WTC11 (cell line): ENCODE measurements around the gene PTPRH. TPM values are rescaled to one million over a fixed set of nuclear protein-coding genes. Genes with fewer than 3 reads are reported as not detected.
"Not testable (repeated sequence)": the region's sequence is repeated elsewhere in the genome, so short reads cannot be mapped to it uniquely, and the experiment has no call there.

Experiments used
- ATAC-seq: fragments of 200-7000 bp; cut with Tn5 transposase; 2 replicates; pipeline ENCODE4 v1.10.0; 2021; ENCODE audit warnings: mild to moderate bottlenecking, moderate library complexity
- CTCF ChIA-PET: fragments of 300-600 bp; sonication (Branson Sonifier 250); formaldehyde crosslinking; loops from one replicate; lab custom pipeline; 2021; ENCODE audit warnings: antibody characterized with exemption; lab: Charles Lee
- POLR2A ChIA-PET: fragments of 350-600 bp; sonication (Branson Sonifier 250); formaldehyde crosslinking; loops from one replicate; lab custom pipeline; 2021; ENCODE audit warnings: antibody characterized with exemption; lab: Charles Lee
- DNase-seq: peaks from one replicate; pipeline ENCODE4 v3.0.0; 2021; ENCODE audit warnings: low spot score
- H3K27ac Mint-ChIP-seq: 2 replicates; pipeline ENCODE4 v1.8.0; 2021; ENCODE audit warnings: mixed read lengths
- H3K27me3 Mint-ChIP-seq: 2 replicates; pipeline ENCODE4 v1.8.0; 2021; ENCODE audit warnings: low read depth, mild to moderate bottlenecking, moderate library complexity, mixed read lengths
- H3K36me3 Mint-ChIP-seq: 2 replicates; pipeline ENCODE4 v1.8.0; 2021; ENCODE audit warnings: mixed read lengths
- H3K4me1 Mint-ChIP-seq: 2 replicates; pipeline ENCODE4 v1.8.0; 2022; ENCODE audit warnings: mixed read lengths
- H3K4me3 Mint-ChIP-seq: 2 replicates; pipeline ENCODE4 v1.8.0; 2021; ENCODE audit warnings: mild to moderate bottlenecking, moderate library complexity, mixed read lengths
- H3K9me3 Mint-ChIP-seq: 2 replicates; pipeline ENCODE4 v1.8.0; 2021; ENCODE audit warnings: mixed read lengths
- FOXK1 ChIP-seq: sonication (generic); formaldehyde crosslinking; IDR thresholded peaks from 2 replicates; pipeline ENCODE4 v1.8.0; 2022; ENCODE audit warnings: mild to moderate bottlenecking, moderate library complexity, missing genetic modification reagents
- JAZF1 ChIP-seq: fragments of 250-450 bp; sonication (Bioruptor Pico); IDR thresholded peaks from 2 replicates; pipeline ENCODE4 v1.9.0; 2021; ENCODE audit warnings: moderate library complexity, mild to moderate bottlenecking, inconsistent platforms
- MYBL2 ChIP-seq: sonication (generic); formaldehyde crosslinking; IDR thresholded peaks from 2 replicates; pipeline ENCODE4 v1.8.1; 2023; ENCODE audit warnings: mild to moderate bottlenecking, moderate library complexity, missing genetic modification reagents
- NR2C2 ChIP-seq: sonication (generic); formaldehyde crosslinking; IDR thresholded peaks from 2 replicates; pipeline ENCODE4 v1.8.0; 2022; ENCODE audit warnings: mild to moderate bottlenecking, missing genetic modification reagents
- OVOL2 ChIP-seq: fragments of 250-450 bp; sonication (Bioruptor Pico); IDR thresholded peaks from 2 replicates; pipeline ENCODE4 v1.9.0; 2021; ENCODE audit warnings: mild to moderate bottlenecking, borderline replicate concordance
- ZNF232 ChIP-seq: sonication (generic); formaldehyde crosslinking; IDR thresholded peaks from 2 replicates; pipeline ENCODE4 v1.8.0; 2022; ENCODE audit warnings: mild to moderate bottlenecking, missing genetic modification reagents
- ZNF263 ChIP-seq: sonication (generic); formaldehyde crosslinking; IDR thresholded peaks from 2 replicates; pipeline ENCODE4 v1.8.1; 2022; ENCODE audit warnings: low read depth, mild to moderate bottlenecking, moderate library complexity, missing genetic modification reagents
- total RNA-seq: library from RNA; stranded (reverse); gene quantifications from 3 replicates; pipeline ENCODE4 v1.2.3, GENCODE V29; 2021
- TF ChIP-seq, protein P1 (sequence below): sonication (generic); formaldehyde crosslinking; IDR thresholded peaks from 2 replicates; pipeline ENCODE4 v1.8.0; 2023; ENCODE audit warnings: missing genetic modification reagents, mild to moderate bottlenecking, borderline replicate concordance
- TF ChIP-seq, protein P2 (sequence below): sonication (generic); formaldehyde crosslinking; IDR thresholded peaks from 2 replicates; pipeline ENCODE4 v1.8.0; 2022; ENCODE audit warnings: mild to moderate bottlenecking, missing genetic modification reagents
- TF ChIP-seq, protein P3 (sequence below): sonication (generic); formaldehyde crosslinking; IDR thresholded peaks from 2 replicates; pipeline ENCODE4 v1.8.1; 2023; ENCODE audit warnings: mild to moderate bottlenecking, missing genetic modification reagents, moderate library complexity
- TF ChIP-seq, protein P4 (sequence below): sonication (generic); formaldehyde crosslinking; conservative IDR thresholded peaks from 2 replicates; pipeline ENCODE4 v1.8.1; 2022; ENCODE audit warnings: mild to moderate bottlenecking, missing genetic modification reagents
- TF ChIP-seq, protein P5 (sequence below): sonication (generic); formaldehyde crosslinking; IDR thresholded peaks from 2 replicates; pipeline ENCODE4 v1.8.0; 2022; ENCODE audit warnings: mild to moderate bottlenecking, missing genetic modification reagents

PTPRH gene
- total RNA-seq, 1 experiment from 2014 or later = 0.63 TPM

DNA sequence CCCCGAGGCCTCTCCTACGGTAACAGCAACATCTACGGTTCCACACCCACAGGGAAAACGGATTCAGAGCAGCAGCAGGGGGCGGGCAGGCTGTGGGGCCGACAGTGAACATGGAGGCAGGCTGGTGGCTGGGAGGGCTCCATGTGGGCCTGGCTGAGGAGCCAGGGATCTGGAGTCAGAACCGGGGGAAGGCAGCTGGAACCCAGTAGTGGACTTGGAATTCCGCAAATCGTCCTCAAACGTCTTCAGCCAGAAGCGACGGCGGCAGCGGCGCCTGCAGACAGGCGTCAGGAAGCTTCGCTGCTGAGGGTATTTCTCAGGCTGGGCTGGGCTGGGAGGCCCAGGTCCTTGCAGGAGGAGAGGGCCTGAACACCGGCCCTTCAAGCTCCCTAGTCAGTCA, 17.5 kb upstream of the PTPRH start (continued):
- TF ChIP-seq, protein P1, sequence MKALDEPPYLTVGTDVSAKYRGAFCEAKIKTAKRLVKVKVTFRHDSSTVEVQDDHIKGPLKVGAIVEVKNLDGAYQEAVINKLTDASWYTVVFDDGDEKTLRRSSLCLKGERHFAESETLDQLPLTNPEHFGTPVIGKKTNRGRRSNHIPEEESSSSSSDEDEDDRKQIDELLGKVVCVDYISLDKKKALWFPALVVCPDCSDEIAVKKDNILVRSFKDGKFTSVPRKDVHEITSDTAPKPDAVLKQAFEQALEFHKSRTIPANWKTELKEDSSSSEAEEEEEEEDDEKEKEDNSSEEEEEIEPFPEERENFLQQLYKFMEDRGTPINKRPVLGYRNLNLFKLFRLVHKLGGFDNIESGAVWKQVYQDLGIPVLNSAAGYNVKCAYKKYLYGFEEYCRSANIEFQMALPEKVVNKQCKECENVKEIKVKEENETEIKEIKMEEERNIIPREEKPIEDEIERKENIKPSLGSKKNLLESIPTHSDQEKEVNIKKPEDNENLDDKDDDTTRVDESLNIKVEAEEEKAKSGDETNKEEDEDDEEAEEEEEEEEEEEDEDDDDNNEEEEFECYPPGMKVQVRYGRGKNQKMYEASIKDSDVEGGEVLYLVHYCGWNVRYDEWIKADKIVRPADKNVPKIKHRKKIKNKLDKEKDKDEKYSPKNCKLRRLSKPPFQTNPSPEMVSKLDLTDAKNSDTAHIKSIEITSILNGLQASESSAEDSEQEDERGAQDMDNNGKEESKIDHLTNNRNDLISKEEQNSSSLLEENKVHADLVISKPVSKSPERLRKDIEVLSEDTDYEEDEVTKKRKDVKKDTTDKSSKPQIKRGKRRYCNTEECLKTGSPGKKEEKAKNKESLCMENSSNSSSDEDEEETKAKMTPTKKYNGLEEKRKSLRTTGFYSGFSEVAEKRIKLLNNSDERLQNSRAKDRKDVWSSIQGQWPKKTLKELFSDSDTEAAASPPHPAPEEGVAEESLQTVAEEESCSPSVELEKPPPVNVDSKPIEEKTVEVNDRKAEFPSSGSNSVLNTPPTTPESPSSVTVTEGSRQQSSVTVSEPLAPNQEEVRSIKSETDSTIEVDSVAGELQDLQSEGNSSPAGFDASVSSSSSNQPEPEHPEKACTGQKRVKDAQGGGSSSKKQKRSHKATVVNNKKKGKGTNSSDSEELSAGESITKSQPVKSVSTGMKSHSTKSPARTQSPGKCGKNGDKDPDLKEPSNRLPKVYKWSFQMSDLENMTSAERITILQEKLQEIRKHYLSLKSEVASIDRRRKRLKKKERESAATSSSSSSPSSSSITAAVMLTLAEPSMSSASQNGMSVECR (CRISPR knock-in tag) = no peak

DNA sequence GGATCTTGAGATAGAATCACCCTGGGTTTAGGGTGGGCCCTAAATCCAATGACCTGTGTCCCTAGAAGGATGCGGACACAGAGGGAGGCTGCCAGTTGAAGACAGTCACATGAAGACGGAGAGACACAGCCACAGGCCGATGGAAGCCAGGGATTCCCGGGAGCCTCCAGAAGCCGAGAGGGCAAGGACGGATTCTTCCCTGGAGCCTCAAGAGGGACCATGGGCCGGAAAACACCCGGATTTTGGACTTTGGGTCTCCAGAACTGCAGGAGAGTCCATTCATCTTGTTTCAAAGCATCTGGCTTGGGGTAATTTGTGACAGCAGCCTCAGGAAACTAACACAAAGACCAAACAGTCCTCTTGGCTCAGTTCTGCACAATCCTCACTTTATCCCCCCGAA, 17.0 kb upstream of the PTPRH start:
- DNase-seq (no peak), ATAC-seq (no peak)
- ChIA-PET POLR2A (no interaction called here), CTCF (no interaction called here)
- peaks cover 4% of the 10 kb centered on the region; the same call in 1 of the 2 replicates for H3K36me3 Mint-ChIP-seq
- no peaks in the 10 kb centered on the region for H3K9me3 Mint-ChIP-seq
- H3K27me3 Mint-ChIP-seq = no peaks in the 10 kb centered on the region
- peaks cover 4% of the 10 kb centered on the region; the same call in 1 of the 2 replicates for H3K4me1 Mint-ChIP-seq
- H3K27ac Mint-ChIP-seq = no peak overlapping the region
- H3K4me3 Mint-ChIP-seq = no peak overlapping the region
- TF ChIP-seq NR2C2 (CRISPR knock-in tag) = no peak
- TF ChIP-seq MYBL2 (CRISPR knock-in tag) = no peak
- TF ChIP-seq, protein P2, sequence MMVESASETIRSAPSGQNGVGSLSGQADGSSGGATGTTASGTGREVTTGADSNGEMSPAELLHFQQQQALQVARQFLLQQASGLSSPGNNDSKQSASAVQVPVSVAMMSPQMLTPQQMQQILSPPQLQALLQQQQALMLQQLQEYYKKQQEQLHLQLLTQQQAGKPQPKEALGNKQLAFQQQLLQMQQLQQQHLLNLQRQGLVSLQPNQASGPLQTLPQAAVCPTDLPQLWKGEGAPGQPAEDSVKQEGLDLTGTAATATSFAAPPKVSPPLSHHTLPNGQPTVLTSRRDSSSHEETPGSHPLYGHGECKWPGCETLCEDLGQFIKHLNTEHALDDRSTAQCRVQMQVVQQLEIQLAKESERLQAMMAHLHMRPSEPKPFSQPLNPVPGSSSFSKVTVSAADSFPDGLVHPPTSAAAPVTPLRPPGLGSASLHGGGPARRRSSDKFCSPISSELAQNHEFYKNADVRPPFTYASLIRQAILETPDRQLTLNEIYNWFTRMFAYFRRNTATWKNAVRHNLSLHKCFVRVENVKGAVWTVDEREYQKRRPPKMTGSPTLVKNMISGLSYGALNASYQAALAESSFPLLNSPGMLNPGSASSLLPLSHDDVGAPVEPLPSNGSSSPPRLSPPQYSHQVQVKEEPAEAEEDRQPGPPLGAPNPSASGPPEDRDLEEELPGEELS (CRISPR knock-in tag) = no peak
- TF ChIP-seq, protein P3, sequence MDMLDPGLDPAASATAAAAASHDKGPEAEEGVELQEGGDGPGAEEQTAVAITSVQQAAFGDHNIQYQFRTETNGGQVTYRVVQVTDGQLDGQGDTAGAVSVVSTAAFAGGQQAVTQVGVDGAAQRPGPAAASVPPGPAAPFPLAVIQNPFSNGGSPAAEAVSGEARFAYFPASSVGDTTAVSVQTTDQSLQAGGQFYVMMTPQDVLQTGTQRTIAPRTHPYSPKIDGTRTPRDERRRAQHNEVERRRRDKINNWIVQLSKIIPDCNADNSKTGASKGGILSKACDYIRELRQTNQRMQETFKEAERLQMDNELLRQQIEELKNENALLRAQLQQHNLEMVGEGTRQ (CRISPR knock-in tag) = no peak
- TF ChIP-seq OVOL2 (CRISPR knock-in tag) = no peak
- TF ChIP-seq ZNF232 (CRISPR knock-in tag) = no peak
- TF ChIP-seq JAZF1 (CRISPR knock-in tag) = no peak
- TF ChIP-seq FOXK1 = no peak
- no peak for TF ChIP-seq ZNF263

DNA sequence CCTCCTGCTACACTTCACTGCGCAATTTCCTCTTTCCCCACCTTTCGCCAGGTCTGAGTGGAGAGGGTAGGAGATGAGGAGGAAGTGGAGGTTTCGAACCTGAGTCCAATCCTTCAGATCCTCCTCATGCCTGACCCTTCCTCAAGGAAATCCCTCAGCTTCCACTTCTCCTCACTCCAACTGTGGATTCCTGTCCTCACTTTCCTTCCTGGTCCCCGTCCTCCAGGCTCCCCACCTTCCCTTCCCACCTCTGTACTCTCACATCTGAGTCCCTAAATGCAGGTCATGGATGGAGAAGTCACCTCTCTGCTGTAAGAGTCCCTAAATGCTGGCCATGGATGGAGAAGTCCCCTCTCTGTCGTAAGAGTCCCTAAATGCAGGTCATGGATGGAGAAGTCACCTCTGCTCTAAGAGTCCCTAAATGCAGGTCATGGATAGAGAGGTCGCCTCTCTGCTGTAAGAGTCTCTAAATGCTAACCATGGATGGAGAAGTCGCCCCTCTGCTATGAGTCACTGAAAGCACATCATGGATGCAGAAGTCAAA, 16.2 kb upstream of the PTPRH start:
- H3K27ac Mint-ChIP-seq = peak overlapping the region; percentile 72
- peaks cover 4% of the 10 kb centered on the region for H3K9me3 Mint-ChIP-seq
- no peak overlapping the region for H3K4me3 Mint-ChIP-seq
- H3K4me1 Mint-ChIP-seq = peaks cover 4% of the 10 kb centered on the region; the same call in 1 of the 2 replicates
- no peaks in the 10 kb centered on the region; the same call in 1 of the 2 replicates for H3K27me3 Mint-ChIP-seq
- CTCF ChIA-PET = no interaction called here
- TF ChIP-seq, protein P4, sequence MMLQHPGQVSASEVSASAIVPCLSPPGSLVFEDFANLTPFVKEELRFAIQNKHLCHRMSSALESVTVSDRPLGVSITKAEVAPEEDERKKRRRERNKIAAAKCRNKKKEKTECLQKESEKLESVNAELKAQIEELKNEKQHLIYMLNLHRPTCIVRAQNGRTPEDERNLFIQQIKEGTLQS (CRISPR knock-in tag) = no peak
- TF ChIP-seq, protein P5, sequence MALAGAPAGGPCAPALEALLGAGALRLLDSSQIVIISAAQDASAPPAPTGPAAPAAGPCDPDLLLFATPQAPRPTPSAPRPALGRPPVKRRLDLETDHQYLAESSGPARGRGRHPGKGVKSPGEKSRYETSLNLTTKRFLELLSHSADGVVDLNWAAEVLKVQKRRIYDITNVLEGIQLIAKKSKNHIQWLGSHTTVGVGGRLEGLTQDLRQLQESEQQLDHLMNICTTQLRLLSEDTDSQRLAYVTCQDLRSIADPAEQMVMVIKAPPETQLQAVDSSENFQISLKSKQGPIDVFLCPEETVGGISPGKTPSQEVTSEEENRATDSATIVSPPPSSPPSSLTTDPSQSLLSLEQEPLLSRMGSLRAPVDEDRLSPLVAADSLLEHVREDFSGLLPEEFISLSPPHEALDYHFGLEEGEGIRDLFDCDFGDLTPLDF (CRISPR knock-in tag) = no peak
- peaks cover 4% of the 10 kb centered on the region; the same call in 1 of the 2 replicates for H3K36me3 Mint-ChIP-seq
- ATAC-seq (no peak), DNase-seq (no peak)
- POLR2A ChIA-PET = no interaction called here

DNA sequence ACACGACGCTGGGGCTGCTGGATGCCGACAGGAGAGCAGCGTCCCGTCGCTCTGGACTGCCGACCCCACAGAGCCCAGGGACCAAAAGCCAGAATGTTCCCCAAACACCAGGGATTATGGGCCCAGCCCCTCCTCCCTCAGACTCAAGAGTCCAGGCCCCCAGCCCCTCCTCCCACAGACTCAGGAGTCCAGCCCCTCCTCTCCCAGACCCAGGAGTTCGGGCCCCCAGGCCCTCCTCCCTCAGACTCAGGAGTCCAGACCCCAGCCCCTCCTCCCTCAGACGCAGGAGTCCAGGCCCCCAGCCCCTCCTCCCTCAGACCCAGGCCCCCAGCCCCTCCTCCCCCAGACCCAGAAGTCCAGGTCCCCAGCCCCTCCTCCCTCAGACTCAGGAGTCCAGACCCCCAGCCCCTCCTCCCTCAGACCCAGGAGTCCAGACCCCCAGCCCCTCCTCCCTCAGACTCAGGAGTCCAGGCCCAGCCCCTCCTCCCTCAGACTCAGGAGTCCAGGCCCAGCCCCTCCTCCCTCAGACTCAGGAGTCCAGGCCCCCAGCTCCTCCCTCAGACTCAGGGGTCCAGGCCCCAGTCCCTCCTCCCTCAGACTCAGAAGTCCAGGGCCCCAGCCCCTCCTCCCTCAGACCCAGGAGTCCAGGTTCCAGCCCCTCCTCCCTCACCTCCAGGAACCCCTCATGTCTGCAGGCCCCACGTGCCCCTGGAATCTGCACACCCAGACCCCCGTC, 15.5 kb upstream of the PTPRH start:
- H3K27ac Mint-ChIP-seq, POLR2A ChIA-PET, H3K27me3 Mint-ChIP-seq, H3K36me3 Mint-ChIP-seq, H3K4me1 Mint-ChIP-seq, DNase-seq, CTCF ChIA-PET, ATAC-seq, H3K4me3 Mint-ChIP-seq: not testable (repeated sequence)
- peaks cover 10% of the 10 kb centered on the region for H3K9me3 Mint-ChIP-seq
